ENCODE data around the gene PBX1. TPM values are rescaled to one million over a fixed set of nuclear protein-coding genes. Genes with fewer than 3 reads are reported as not detected.
A peak's percentile ranks its signal among the peaks of the same experiment; 100 is the strongest.

Gene PBX1
- polyA plus RNA-seq, 1 donor (not counting 4 experiments of a cell fraction or from before 2014, with no cell fraction given), result 2.2 TPM

DNA sequence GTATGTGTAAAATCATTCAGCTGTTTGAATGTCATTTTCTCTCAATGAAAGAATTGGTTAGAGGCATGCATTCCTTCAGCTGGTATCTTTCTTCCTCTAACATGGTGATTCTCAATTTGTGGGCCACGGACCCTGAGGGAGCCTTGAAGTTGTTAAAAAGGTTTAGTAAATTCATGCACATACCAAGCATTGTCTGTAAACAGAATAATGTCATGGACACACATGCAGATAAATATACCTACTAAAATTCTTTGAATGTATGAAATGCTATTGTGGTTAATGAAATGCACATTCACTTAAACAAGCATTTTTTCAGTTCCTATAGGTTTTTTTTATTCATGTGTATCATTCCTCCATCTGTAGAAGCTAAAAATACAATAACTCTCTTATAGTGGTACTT, 65.4 kb downstream of the PBX1 start:
- no peaks in the 10 kb centered on the region for H3K27me3 ChIP-seq (ENCODE audit: control insufficient read depth, extremely low read depth, insufficient read depth, low read length)
- no peak overlapping the region for H2AFZ ChIP-seq (ENCODE audit: control insufficient read depth, low read length)
- H3K79me2 ChIP-seq (ENCODE audit: control insufficient read depth, insufficient read depth, low read length), result no peaks in the 10 kb centered on the region
- no peak for TF ChIP-seq EZH2 (IDR thresholded peaks at IDR 0.05; ENCODE audit: low read length)
- TF ChIP-seq, protein P1, sequence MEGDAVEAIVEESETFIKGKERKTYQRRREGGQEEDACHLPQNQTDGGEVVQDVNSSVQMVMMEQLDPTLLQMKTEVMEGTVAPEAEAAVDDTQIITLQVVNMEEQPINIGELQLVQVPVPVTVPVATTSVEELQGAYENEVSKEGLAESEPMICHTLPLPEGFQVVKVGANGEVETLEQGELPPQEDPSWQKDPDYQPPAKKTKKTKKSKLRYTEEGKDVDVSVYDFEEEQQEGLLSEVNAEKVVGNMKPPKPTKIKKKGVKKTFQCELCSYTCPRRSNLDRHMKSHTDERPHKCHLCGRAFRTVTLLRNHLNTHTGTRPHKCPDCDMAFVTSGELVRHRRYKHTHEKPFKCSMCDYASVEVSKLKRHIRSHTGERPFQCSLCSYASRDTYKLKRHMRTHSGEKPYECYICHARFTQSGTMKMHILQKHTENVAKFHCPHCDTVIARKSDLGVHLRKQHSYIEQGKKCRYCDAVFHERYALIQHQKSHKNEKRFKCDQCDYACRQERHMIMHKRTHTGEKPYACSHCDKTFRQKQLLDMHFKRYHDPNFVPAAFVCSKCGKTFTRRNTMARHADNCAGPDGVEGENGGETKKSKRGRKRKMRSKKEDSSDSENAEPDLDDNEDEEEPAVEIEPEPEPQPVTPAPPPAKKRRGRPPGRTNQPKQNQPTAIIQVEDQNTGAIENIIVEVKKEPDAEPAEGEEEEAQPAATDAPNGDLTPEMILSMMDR (optimal IDR thresholded peaks at IDR 0.05 in 1 of 3, IDR thresholded peaks at IDR 0.05 in 1 of 3, conservative IDR thresholded peaks at IDR 0.05 in 1 of 3; ENCODE audit: extremely low read depth in 1 of 3, insufficient read depth in 2 of 3, low read length in 3 of 3), result no peak
- no peaks in the 10 kb centered on the region for H3K9me3 ChIP-seq (ENCODE audit: control insufficient read depth, low read depth, low read length)
- FAIRE-seq (no peak), DNase-seq (ENCODE audit: low read depth, low spot score) (no peak)
- dilution Hi-C loops (cut with MboI; ENCODE audit: extremely low pct_ligation_motif_present, low sequenced_read_pairs), result no loop called here
- no peaks in the 10 kb centered on the region for H3K4me1 ChIP-seq (ENCODE audit: control insufficient read depth, extremely low read depth, insufficient read depth, low read length)
- H3K9ac ChIP-seq (ENCODE audit: control insufficient read depth, extremely low read depth, insufficient read depth, low read length), result no peak overlapping the region
- H3K4me2 ChIP-seq (ENCODE audit: control insufficient read depth, extremely low read depth, insufficient read depth, low read depth, low read length), result no peak overlapping the region
- no peak overlapping the region for H3K4me3 ChIP-seq (ENCODE audit: control insufficient read depth in 2 of 3, extremely low read depth in 1 of 3, insufficient read depth in 2 of 3, low read depth in 1 of 3, low read length in 3 of 3)
- no peaks in the 10 kb centered on the region for H3K36me3 ChIP-seq (ENCODE audit: control insufficient read depth in 2 of 2, extremely low read depth in 1 of 2, insufficient read depth in 2 of 2, low read length in 2 of 2)
- no peak overlapping the region for H3K27ac ChIP-seq (ENCODE audit: control insufficient read depth, insufficient read depth, low read length)
- H4K20me1 ChIP-seq (ENCODE audit: control insufficient read depth, extremely low read depth, insufficient read depth, low read length), result no peaks in the 10 kb centered on the region
- no peaks in the 10 kb centered on the region for H3K9me1 ChIP-seq (ENCODE audit: control insufficient read depth, extremely low read depth, insufficient read depth, low read length)

DNA sequence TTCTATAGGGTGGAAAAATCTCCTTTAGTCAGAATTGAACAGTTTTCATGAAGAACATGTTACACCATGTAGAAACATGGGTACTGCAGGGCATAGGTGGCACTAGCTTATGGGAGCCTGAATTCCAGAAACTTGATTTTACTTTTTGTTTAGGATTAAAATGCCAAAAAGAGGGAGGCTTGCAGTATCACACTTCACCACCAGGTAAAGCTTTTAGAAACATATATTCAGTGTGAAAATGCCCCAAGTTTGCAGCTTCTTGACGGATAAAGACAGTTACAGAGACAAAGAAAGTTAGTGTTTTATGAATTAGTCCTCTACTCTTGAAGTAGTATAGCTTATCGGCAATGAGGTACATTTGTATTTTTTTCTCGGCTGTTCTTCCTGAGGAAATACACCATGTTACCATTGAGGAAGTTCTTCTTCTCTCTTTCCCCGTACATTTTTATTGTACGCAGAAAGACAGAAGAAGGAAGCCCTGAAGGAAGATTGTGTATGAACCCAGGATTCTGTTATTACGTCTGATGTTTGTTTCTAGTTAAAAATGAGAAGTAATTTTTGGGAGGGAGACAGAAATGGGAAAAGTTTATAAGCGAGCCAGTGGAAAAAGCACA, 66.1 kb downstream of the PBX1 start:
- no peak overlapping the region for H3K9ac ChIP-seq (ENCODE audit: control insufficient read depth, extremely low read depth, insufficient read depth, low read length)
- no peak overlapping the region for H3K4me2 ChIP-seq (ENCODE audit: control insufficient read depth, extremely low read depth, insufficient read depth, low read depth, low read length)
- no peak for FAIRE-seq

More for the DNA sequence above, 66.1 kb downstream of the PBX1 start:
- Histone ChIP-seq H3K9me3 (ENCODE audit: control insufficient read depth, low read depth, low read length) (no peaks in the 10 kb centered on the region), H3K4me3 (ENCODE audit: control insufficient read depth in 2 of 3, extremely low read depth in 1 of 3, insufficient read depth in 2 of 3, low read depth in 1 of 3, low read length in 3 of 3) (no peak overlapping the region), H3K27me3 (ENCODE audit: control insufficient read depth, extremely low read depth, insufficient read depth, low read length) (no peaks in the 10 kb centered on the region), H3K9me1 (ENCODE audit: control insufficient read depth, extremely low read depth, insufficient read depth, low read length) (no peaks in the 10 kb centered on the region), H3K36me3 (ENCODE audit: control insufficient read depth in 2 of 2, extremely low read depth in 1 of 2, insufficient read depth in 2 of 2, low read length in 2 of 2) (no peaks in the 10 kb centered on the region), H3K27ac (ENCODE audit: control insufficient read depth, insufficient read depth, low read length) (no peak overlapping the region), H3K79me2 (ENCODE audit: control insufficient read depth, insufficient read depth, low read length) (no peaks in the 10 kb centered on the region), H2AFZ (ENCODE audit: control insufficient read depth, low read length) (peak overlapping the region; percentile 71), H4K20me1 (ENCODE audit: control insufficient read depth, extremely low read depth, insufficient read depth, low read length) (no peaks in the 10 kb centered on the region), H3K4me1 (ENCODE audit: control insufficient read depth, extremely low read depth, insufficient read depth, low read length) (no peaks in the 10 kb centered on the region)
- TF ChIP-seq EZH2 (IDR thresholded peaks at IDR 0.05; ENCODE audit: low read length), result no peak
- TF ChIP-seq, protein P1 (optimal IDR thresholded peaks at IDR 0.05 in 1 of 3, IDR thresholded peaks at IDR 0.05 in 1 of 3, conservative IDR thresholded peaks at IDR 0.05 in 1 of 3; ENCODE audit: extremely low read depth in 1 of 3, insufficient read depth in 2 of 3, low read length in 3 of 3), result peak in 2 of 3 experiments; percentile 29 to 45
- DNase-seq (ENCODE audit: low read depth, low spot score), result no peak
- dilution Hi-C loops (cut with MboI; ENCODE audit: extremely low pct_ligation_motif_present, low sequenced_read_pairs), result no loop called here
